Colonic mucosa (tissue), 4 donors: ENCODE data around the gene ADCY9. TPM values are rescaled to one million over a fixed set of nuclear protein-coding genes. Genes with fewer than 3 reads are reported as not detected.
A peak's percentile ranks its signal among the peaks of the same experiment; 100 is the strongest.

ENCODE experiments used
- DNase-seq: peaks from one replicate; pipeline ENCODE4 v3.0.0-alpha.2; 2020
- H3K27ac ChIP-seq: fragments of 200-600 bp; one replicate; pipeline ENCODE4 v1.8.0; 2021
- H3K27me3 ChIP-seq: fragments of 200-600 bp; one replicate; pipeline ENCODE4 v1.8.0; 2021
- H3K36me3 ChIP-seq: fragments of 200-600 bp; one replicate; pipeline ENCODE4 v1.8.0; 2021
- H3K4me1 ChIP-seq: fragments of 200-600 bp; one replicate; pipeline ENCODE4 v1.8.0; 2021; ENCODE audit warnings: mild to moderate bottlenecking
- H3K4me3 ChIP-seq: fragments of 200-600 bp; one replicate; pipeline ENCODE4 v1.8.0; 2021
- H3K9ac ChIP-seq, 2 donors: one replicate each; pipeline ENCODE4 v1.7.0; 2013; ENCODE audit warnings: control low read depth in 2 of 2, low read depth in 2 of 2, low read length in 2 of 2
- H3K9me3 ChIP-seq: fragments of 200-600 bp; one replicate; pipeline ENCODE4 v1.8.0; 2021
- intact Hi-C: fragments of 100-400 bp; cut with DNase I; formaldehyde crosslinking; loops from one replicate; pipeline ENCODE4 v1.14.1; 2022
- total RNA-seq, 2 donors: library from RNA; stranded (reverse); fragmentation: NEBNext Ultra II Directional in 1 of 2; extraction: Animal tissue kit (Norgen Biotek cat#: 25700) in 1 of 2; gene quantifications; one replicate each; pipeline ENCODE4 v1.2.1, GENCODE V29; 2021
- TF ChIP-seq, protein P1 (sequence below): fragments of 200-600 bp; IDR thresholded peaks from one replicate; pipeline ENCODE4 v1.8.0; 2022; ENCODE audit warnings: antibody characterized with exemption, mild to moderate bottlenecking
- donor health status: healthy.
- donor health status: DM: no; HTN: no; CAD: no.
- donor health status: DM: no; HTN: no; CAD: no.

Gene ADCY9
- total RNA-seq, 2 donors from 2014 or later: 23.8 to 25.6 TPM

DNA sequence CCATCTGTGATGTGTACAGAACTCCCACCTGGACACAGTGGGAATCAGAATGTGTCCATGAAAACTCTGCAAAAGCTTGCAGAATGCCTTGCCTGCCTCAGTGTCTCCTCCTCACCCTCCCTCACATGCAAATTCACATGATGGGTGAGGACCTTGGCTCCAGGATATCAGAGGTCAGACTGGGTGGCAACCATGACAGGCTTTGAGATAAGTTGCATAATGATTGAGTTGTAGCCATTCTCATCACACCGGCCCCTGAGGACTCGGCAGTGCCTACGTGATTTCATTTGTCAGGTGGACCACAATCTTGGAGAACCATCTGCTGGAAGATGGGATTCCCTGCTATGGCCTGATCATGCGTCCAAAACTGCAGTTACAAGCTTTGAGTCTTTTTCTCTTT lies 3.9 kb upstream of the ADCY9 start:
- no peaks in the 10 kb centered on the region for H3K9me3 ChIP-seq
- no peak overlapping the region for H3K4me3 ChIP-seq
- H3K4me1 ChIP-seq: no peaks in the 10 kb centered on the region
- intact Hi-C loops: loop anchor here (5.0 kb wide), 1 partner anchor 62 kb away; no protein-coding TSS in a partner anchor
- no peak overlapping the region for H3K9ac ChIP-seq
- no peaks in the 10 kb centered on the region for H3K27me3 ChIP-seq
- no peak overlapping the region for H3K27ac ChIP-seq
- TF ChIP-seq, protein P1, sequence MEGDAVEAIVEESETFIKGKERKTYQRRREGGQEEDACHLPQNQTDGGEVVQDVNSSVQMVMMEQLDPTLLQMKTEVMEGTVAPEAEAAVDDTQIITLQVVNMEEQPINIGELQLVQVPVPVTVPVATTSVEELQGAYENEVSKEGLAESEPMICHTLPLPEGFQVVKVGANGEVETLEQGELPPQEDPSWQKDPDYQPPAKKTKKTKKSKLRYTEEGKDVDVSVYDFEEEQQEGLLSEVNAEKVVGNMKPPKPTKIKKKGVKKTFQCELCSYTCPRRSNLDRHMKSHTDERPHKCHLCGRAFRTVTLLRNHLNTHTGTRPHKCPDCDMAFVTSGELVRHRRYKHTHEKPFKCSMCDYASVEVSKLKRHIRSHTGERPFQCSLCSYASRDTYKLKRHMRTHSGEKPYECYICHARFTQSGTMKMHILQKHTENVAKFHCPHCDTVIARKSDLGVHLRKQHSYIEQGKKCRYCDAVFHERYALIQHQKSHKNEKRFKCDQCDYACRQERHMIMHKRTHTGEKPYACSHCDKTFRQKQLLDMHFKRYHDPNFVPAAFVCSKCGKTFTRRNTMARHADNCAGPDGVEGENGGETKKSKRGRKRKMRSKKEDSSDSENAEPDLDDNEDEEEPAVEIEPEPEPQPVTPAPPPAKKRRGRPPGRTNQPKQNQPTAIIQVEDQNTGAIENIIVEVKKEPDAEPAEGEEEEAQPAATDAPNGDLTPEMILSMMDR: no peak
- no peak for DNase-seq
- H3K36me3 ChIP-seq: no peaks in the 10 kb centered on the region

DNA sequence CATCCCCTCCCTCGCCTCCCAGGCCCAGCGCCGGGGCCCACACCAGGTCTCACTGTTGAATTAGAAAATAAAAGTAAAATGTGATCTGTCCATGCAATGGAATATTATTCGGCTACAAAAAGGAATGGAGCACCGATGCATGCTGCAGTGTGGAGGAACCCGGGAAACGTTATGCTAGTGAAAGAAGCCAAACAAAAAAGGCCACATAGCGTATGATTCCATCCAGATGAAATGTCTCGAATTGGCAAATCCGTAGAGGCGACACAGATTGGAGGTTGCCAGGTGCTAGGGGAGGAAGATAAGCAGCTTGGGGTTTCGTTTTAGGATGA lies 972 bp upstream of the ADCY9 start:
- no peaks in the 10 kb centered on the region for H3K36me3 ChIP-seq
- H3K4me3 ChIP-seq: peak overlapping the region; percentile 46
- H3K4me1 ChIP-seq: peaks cover 8% of the 10 kb centered on the region
- TF ChIP-seq, protein P1: no peak
- H3K27me3 ChIP-seq: no peaks in the 10 kb centered on the region
- no peak for DNase-seq
- H3K9ac ChIP-seq: peak overlapping the region; percentile 71 to 81
- H3K27ac ChIP-seq: no peak overlapping the region
- H3K9me3 ChIP-seq: no peaks in the 10 kb centered on the region
- intact Hi-C loops: loop anchor here (10.0 kb wide), 1 partner anchor 132 kb away; no protein-coding TSS in a partner anchor

DNA sequence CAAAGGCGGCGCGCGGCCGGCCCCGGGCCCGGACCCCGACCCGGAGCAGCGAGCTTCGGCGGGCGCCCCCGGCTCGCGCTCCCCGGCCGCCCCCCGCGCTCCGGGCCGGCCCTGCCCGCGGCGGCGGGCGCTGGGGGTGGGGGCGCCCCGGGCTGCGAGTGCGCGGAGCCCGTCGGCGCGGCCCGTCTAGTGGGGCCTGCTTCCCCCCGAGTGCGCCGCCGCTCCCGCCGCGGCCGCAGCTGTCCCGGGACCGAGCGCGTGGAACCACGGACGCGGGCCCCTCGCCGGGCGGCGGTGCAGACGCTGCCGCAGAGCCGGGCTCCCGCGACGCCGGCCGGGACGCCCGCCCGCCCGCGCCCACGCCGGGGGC lies 308 bp downstream of the ADCY9 start:
- intact Hi-C loops: loop anchor here (10.0 kb wide), 1 partner anchor 131 kb away; no protein-coding TSS in a partner anchor
- peaks cover 8% of the 10 kb centered on the region for H3K4me1 ChIP-seq

DNA sequence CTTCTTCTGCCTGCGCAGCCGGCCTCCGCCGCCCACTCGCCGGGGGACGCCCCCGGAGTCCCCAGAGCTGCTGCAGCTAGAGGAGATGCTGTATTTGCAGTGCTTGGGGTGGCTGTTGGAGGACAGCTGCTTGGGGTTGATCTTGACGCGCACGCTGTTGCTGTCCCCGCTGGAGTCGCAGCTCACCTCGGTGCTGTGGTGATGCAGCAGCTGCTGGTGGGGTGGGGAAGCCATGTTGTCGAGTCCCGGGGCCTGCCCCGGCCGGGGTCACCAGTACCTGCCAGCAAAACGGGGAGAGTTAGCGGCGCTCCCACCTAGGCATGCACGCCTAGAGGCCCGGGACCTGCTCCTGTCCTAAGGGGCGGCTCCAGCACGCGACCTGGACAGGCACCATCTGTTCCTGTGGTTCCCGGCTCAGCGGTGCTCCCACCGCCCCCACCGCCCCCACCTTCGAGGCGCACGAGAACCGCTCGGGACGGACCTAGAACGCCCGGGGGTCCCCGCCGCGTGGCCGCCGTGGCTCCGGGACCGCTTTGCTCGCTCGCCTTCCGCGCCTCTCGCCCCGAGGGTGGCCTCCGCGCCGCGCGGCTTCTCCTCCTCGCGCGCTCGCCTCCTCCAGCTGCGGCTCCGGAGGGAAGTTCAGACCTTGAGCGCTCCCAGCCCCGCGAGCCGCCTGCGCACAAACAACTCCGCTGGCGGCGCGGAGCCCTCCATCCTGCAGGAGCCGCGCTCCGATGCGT lies 863 bp downstream of the ADCY9 start:
- H3K9ac ChIP-seq: peak overlapping the region; percentile 58 to 70
- H3K27me3 ChIP-seq: no peaks in the 10 kb centered on the region
- no peaks in the 10 kb centered on the region for H3K9me3 ChIP-seq
- H3K36me3 ChIP-seq: no peaks in the 10 kb centered on the region
- peak overlapping the region; percentile 9 for H3K27ac ChIP-seq
- H3K4me3 ChIP-seq: peak overlapping the region; percentile 59
- TF ChIP-seq, protein P1: no peak
- peaks cover 8% of the 10 kb centered on the region for H3K4me1 ChIP-seq
- intact Hi-C loops: loop anchor here (10.0 kb wide), 1 partner anchor 131 kb away; no protein-coding TSS in a partner anchor
- peak; percentile 51 for DNase-seq

More for the DNA sequence above, 308 bp downstream of the ADCY9 start:
- TF ChIP-seq, protein P1: no peak
- Histone ChIP-seq H3K9ac (peak overlapping the region in 1 of 2 donors; percentile 70), H3K27ac (no peak overlapping the region), H3K9me3 (no peaks in the 10 kb centered on the region), H3K27me3 (no peaks in the 10 kb centered on the region), H3K36me3 (no peaks in the 10 kb centered on the region), H3K4me3 (peak overlapping the region; percentile 59)
- no peak for DNase-seq

DNA sequence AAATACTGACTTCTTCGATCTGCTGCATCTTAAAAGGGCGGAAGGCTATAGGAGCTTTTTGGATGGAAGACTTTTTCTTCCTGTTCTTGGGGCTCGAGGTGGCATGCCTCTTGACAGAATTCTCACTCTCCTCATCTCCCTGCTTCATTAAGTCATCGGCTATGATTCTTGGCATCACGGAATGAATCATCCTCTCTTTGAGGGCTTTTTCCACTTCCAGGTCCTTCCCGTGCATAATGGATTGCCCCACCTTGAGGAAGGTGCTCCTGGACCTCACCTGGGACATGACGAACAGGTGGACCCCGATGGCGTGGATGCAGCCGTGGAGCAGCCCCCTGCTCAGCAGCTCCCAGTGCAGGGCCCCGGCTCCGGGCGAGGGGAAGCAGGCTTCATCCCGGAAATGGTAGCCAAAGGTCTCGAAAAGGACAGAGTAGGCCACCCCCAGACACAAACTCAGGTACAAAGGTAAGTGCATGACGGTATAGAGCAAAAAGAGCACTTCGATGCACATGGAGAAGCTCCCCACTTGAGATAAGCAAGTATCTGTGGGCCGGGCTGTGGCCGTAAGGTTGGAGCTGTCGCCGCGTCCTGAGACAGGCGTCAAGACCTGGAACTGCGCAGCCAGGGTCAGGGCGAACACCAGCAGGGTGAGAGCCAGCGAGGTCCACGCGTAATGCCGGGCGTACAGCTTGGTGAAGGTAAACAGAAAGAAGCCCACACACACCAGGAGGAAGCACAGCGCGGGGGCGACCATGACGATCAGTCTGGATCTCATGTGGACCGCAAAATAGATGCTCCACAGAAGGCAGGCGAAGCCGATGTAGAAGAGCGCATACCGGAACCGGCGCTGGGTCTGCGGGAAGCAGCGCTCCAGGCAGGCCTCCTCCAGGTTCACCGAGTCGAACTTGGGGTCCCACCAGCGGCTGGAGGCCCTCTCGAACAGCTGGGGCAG lies 1.7 kb downstream of the ADCY9 start:
- TF ChIP-seq, protein P1: no peak
- DNase-seq: no peak
- intact Hi-C loops: loop anchor here (10.0 kb wide), 1 partner anchor 130 kb away; no protein-coding TSS in a partner anchor
- Histone ChIP-seq H3K27me3 (no peaks in the 10 kb centered on the region), H3K9ac (peak overlapping the region; percentile 58 to 70), H3K27ac (no peak overlapping the region), H3K4me3 (peak overlapping the region; percentile 59), H3K36me3 (no peaks in the 10 kb centered on the region), H3K9me3 (no peaks in the 10 kb centered on the region), H3K4me1 (peaks cover 11% of the 10 kb centered on the region)
